Fibroblast of pulmonary artery (primary cell): ENCODE data around the gene PAPLN.

Source experiments
- DNase-seq: peaks from one replicate; pipeline ENCODE4 v3.0.0-alpha.2; 2010; ENCODE audit warnings: low read depth
- H3K4me3 ChIP-seq: replicated peaks from 2 replicates; pipeline ENCODE4 v1.5.1; 2011; ENCODE audit warnings: low read depth, mild to moderate bottlenecking, control low read depth, low read length, moderate library complexity
- TF ChIP-seq, protein P1 (sequence below): IDR thresholded peaks from 2 replicates; pipeline ENCODE4 v1.5.1; 2011; ENCODE audit warnings: mild to moderate bottlenecking, control low read depth, low read length, inconsistent platforms; ENCODE audit errors: missing control alignments

The PAPLN gene

DNA sequence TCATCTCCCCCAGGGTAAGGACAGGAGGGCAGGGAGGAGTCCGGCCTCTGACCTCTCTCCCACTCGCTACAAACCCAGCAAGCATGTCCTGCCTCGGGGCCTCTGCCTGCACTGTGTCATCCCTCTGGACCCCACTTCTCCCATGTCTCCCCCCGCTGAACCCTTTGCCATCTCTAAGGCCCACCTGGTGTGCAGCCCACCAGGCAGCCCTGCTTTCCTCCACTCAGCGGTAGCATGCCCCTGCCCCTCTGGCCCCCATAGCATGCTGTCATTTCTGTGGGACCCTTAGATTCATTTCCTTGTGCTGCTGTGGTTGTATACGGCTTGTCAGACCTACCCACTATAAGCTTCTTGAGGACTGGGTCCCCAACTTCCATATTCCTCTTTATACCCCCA, 17.7 kb downstream of the PAPLN start:
- no peak overlapping the region for H3K4me3 ChIP-seq
- TF ChIP-seq, protein P1, sequence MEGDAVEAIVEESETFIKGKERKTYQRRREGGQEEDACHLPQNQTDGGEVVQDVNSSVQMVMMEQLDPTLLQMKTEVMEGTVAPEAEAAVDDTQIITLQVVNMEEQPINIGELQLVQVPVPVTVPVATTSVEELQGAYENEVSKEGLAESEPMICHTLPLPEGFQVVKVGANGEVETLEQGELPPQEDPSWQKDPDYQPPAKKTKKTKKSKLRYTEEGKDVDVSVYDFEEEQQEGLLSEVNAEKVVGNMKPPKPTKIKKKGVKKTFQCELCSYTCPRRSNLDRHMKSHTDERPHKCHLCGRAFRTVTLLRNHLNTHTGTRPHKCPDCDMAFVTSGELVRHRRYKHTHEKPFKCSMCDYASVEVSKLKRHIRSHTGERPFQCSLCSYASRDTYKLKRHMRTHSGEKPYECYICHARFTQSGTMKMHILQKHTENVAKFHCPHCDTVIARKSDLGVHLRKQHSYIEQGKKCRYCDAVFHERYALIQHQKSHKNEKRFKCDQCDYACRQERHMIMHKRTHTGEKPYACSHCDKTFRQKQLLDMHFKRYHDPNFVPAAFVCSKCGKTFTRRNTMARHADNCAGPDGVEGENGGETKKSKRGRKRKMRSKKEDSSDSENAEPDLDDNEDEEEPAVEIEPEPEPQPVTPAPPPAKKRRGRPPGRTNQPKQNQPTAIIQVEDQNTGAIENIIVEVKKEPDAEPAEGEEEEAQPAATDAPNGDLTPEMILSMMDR = no peak
- DNase-seq = no peak

DNA sequence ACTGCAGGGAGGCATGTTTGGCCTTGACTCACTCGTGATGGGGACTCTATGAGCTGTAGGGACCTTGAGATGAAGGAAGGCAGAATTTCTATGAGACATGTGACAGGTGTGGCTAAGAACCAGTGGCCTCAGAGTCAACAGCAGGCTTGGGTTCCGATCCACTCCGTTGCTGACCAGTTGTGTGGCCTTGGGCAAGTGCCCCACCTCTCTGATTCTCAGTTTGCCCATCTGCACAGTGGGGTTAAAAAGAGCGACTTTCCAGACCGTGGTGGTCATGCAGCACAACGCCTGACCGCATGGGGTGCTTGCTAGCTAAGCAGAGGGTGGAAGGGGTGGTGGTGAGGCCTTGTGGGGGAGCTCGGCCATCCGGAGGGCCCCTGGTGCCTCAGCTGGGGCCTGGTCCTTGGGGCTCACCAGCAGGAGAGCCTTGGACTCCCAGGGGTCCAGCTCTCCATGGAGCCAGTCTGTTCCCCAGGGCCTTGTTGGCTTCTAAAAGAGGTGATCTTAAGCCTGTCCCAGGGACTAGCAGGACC, 18.5 kb downstream of the PAPLN start:
- DNase-seq = no peak
- H3K4me3 ChIP-seq = no peak overlapping the region
- TF ChIP-seq, protein P1 = no peak

DNA sequence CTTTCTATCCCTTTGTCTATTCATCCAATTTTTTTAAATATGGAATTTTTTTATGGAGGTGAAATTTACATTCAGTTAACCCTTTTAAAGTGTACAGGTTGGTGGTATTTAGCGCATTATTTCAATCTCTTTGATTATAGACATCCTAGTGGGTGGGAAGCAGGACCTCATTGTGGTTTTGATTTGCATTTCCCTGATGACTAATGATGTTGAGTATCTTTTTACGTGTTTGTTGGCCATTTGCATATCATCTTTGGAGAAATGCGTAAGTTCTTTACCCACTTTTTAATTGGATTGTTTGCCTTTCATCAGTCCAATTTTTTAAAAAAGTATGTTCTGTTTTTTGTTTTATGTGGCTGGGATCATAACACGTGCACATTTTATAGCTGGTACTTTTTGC, 20.8 kb downstream of the PAPLN start:
- TF ChIP-seq, protein P1 = no peak
- H3K4me3 ChIP-seq = no peak overlapping the region
- no peak for DNase-seq

GRCh38 chr14:73258845-73259611, 21.7 kb downstream of the PAPLN start:
- no peak for DNase-seq
- no peak overlapping the region for H3K4me3 ChIP-seq
- TF ChIP-seq, protein P1 = no peak

DNA sequence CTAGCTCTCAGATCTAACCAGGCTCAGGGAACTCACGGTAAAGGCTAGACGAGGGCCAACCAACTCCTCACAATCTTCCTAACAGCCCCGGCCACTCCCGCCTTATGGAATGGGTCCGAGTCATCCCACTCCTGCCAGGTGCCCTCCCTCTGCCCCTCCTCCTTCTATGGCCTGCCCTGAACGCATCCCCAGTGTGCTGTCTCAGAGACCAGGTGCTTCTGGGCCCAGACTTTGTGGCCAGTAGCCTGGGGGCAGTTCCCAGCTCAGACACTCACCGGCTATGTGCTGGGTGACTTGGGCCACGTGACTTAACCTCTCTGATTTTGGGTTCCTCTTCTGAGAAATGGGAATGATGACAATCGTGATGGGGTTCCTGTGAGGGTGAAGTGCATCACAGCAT, 22.5 kb downstream of the PAPLN start:
- TF ChIP-seq, protein P1 = no peak
- no peak overlapping the region for H3K4me3 ChIP-seq
- no peak for DNase-seq

- no peak overlapping the region for H3K4me3 ChIP-seq
- DNase-seq = no peak
- TF ChIP-seq, protein P1 = no peak
Measured at GRCh38 chr14:73260574-73260973, 23.3 kb downstream of the PAPLN start.

GRCh38 chr14:73261075-73261474, 23.8 kb downstream of the PAPLN start:
- TF ChIP-seq, protein P1 = no peak
- DNase-seq = no peak
- no peak overlapping the region for H3K4me3 ChIP-seq
